ENCODE data around the gene IFT81.
"Not testable (repeated sequence)": the region's sequence is repeated elsewhere in the genome, so short reads cannot be mapped to it uniquely, and the experiment has no call there.

The IFT81 gene

GRCh38 chr12:110246636-110247339 is 122.6 kb downstream of the IFT81 start:
- no peak for DNase-seq (ENCODE audit: low read depth)

DNA sequence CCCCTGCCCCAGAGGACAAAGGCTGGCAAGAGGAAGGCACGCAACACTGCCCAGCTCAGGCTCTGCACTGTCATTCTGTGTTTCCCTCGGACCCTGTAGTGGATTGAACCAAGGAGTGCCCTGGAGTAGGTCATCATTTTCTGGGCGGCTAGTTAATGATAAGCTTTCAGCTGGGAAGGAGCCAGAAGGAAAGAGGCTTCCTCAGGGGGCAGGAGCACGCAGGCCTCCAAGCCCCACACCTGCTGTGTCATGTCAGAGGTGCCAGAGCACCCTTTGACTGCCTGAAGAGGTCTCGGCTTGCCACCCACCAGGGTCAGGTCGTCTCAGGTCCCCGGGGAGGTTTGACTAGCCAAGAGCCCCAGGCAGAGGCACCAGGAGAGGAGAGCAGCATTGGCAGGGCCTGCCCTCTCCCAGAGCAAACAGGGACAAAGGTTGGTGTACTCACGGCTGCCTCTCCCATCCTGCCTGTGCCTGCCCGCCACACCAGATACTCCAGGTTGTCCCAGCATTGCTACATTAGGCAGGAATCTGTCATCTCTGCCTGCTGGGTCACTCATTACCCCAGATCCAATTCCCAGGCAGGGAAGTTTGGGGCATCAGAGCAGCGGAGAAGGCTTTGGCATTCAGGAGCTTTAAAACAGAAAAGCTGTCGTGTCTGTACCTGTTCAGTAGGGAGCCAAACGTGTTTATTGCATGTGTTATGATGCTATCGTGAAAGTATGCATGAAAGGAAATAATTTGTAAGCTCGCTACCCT is 123.4 kb downstream of the IFT81 start:
- DNase-seq (ENCODE audit: low read depth) = no peak

GRCh38 chr12:110248096-110248447 is 123.9 kb downstream of the IFT81 start:
- no peak for DNase-seq (ENCODE audit: low read depth)

GRCh38 chr12:110249105-110249504 is 124.9 kb downstream of the IFT81 start:
- DNase-seq (ENCODE audit: low read depth) = no peak

- DNase-seq (ENCODE audit: low read depth) = no peak
Observed at GRCh38 chr12:110249716-110250225, 125.6 kb downstream of the IFT81 start.

DNA sequence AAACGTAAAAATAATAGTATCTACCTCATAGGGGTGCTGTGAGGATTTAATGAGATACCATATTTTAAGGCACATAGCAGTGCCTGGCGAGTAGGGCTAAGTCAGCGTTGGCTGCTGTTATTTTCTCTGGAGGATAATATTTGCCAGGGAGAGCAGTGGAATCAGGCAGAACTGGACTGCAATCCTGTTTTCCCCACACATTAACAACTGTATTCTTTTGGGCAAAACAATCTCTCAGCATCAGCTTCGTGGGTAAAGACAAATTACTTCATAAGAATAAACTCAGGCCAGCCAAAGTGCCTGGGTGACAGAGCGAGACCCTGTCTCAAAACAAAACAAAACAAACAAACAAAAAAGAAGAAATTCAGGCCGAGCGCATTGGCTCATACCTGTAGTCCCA is 127.2 kb downstream of the IFT81 start:
- no peak for DNase-seq (ENCODE audit: low read depth)

- DNase-seq (ENCODE audit: low read depth) = no peak
Observed at GRCh38 chr12:110252716-110253115, 128.6 kb downstream of the IFT81 start.

GRCh38 chr12:110253176-110253575 is 129.0 kb downstream of the IFT81 start:
- no peak for DNase-seq (ENCODE audit: low read depth)

GRCh38 chr12:110254971-110255540 is 130.9 kb downstream of the IFT81 start:
- DNase-seq (ENCODE audit: low read depth) = no peak

GRCh38 chr12:110255890-110256456 is 131.8 kb downstream of the IFT81 start:
- not testable (repeated sequence) for DNase-seq (ENCODE audit: low read depth)

GRCh38 chr12:110256780-110257431 is 132.7 kb downstream of the IFT81 start:
- no peak for DNase-seq (ENCODE audit: low read depth)

DNA sequence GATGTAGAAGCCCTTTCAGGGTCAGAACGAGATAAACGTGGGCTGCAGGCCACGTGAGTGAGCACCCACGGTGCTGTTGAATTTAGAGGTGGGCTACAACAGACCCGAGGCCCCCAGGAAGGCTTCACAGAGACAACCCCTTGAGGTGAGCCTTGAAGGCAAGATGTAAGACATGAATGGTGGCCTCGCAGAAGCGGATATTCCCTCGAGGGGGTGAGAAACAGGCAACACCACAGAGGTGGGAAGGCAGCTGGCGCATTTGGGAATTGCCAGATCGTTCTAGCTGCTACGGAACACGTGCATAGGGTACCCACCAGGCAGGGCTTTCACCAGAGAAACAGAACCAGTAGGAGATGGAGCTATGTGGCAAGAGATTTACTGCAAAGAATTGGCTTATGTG is 134.3 kb downstream of the IFT81 start:
- no peak for DNase-seq (ENCODE audit: low read depth)

DNA sequence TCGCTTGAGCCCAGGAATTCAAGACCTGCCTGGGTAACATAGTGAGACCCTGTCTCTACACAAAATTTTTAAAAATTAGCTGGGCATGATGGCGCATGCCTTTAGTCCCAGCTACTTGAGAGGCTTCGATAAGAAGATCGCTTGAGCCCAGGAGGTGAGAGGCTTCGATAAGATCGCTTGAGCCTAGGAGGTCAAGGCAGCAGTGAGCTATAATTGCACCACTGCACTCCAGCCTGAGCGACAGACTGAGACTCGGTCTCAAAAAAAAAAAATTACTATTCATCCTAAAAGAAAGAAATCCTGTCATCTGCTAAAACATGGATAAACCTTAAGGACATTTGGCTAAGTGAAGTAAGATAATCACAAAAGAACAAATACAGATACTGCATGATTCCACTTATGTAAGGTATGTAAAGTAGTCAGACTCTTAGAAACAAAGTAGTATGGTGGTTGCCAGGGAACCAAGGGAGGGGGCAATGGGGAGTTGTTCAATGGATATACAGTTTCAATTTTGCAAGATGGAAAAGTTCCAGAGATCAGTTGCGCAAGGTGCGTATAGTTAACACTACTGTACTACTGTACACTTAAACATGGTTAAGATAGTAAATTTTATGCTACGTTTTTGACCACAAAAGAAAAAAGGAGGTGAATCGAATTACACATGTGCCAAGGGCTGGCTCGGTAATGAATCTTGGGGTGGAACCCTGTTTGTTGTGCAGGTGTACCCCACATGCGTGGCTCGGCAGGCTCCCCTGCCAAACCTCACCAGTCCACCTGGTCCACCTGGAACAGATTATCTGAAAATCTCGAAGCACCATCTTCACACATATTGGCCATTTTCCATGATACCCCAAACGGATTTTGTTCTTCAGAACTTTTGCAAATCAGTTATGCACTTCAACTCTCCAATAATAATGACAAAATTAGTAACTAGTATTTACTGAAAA is 138.6 kb downstream of the IFT81 start:
- DNase-seq (ENCODE audit: low read depth) = no peak

- no peak for DNase-seq (ENCODE audit: low read depth)
Observed at GRCh38 chr12:110266381-110266960, 142.3 kb downstream of the IFT81 start.

GRCh38 chr12:110266980-110267620 is 142.9 kb downstream of the IFT81 start:
- DNase-seq (ENCODE audit: low read depth) = no peak

All from activated T-cell treated with anti-CD3 and anti-CD28 coated beads for 48 hours (primary cell).